HepG2 (cell line): ENCODE results near the gene ZBTB26. TPM values are rescaled to one million over a fixed set of nuclear protein-coding genes. Genes with fewer than 3 reads are reported as not detected.
A peak's percentile ranks its signal among the peaks of the same experiment; 100 is the strongest.

Source experiments
- AGO2 ChIP-seq: fragments of 200-400 bp; formaldehyde crosslinking; optimal IDR thresholded peaks from 2 replicates; pipeline ENCODE3; 2017; ENCODE audit warnings: mild to moderate bottlenecking, low read depth, low read length, moderate library complexity
- BCL6 ChIP-seq: IDR thresholded peaks from 2 replicates; pipeline ENCODE4 v1.6.1; 2016; ENCODE audit warnings: missing genetic modification reagents, missing compliant biosample characterization
- DMAP1 ChIP-seq: IDR thresholded peaks from 2 replicates; pipeline ENCODE4 v1.6.1; 2016
- DR1 ChIP-seq: sonication (generic); formaldehyde crosslinking; IDR thresholded peaks from 2 replicates; pipeline ENCODE4 v1.8.0; 2021; ENCODE audit warnings: mild to moderate bottlenecking, missing genetic modification reagents, inconsistent platforms
- IKZF4 ChIP-seq: sonication (generic); formaldehyde crosslinking; IDR thresholded peaks from 2 replicates; pipeline ENCODE4 v1.5.1; 2020; ENCODE audit warnings: borderline replicate concordance, mild to moderate bottlenecking, low read depth, missing genetic modification reagents; ENCODE audit errors: not compliant biosample characterization
- MAZ ChIP-seq, 2 experiments: sonication (generic) in 1 of 2; formaldehyde crosslinking in 1 of 2; IDR thresholded peaks; 2 replicates each; pipeline versions ENCODE4 v1.5.0 to v1.6.1; 2012 to 2020; ENCODE audit warnings: low read depth in 2 of 2, mild to moderate bottlenecking in 2 of 2, borderline replicate concordance in 1 of 2, improper control_type of control experiment in 1 of 2, low read length in 1 of 2, missing genetic modification reagents in 1 of 2, moderate library complexity in 1 of 2
- MEF2D ChIP-seq: sonication (generic); formaldehyde crosslinking; IDR thresholded peaks from 2 replicates; pipeline ENCODE4 v1.5.1; 2020; ENCODE audit warnings: mild to moderate bottlenecking, missing genetic modification reagents
- MZF1 ChIP-seq: sonication (generic); formaldehyde crosslinking; IDR thresholded peaks from 2 replicates; pipeline ENCODE4 v1.8.1; 2023; ENCODE audit warnings: mild to moderate bottlenecking, missing genetic modification reagents, borderline replicate concordance
- REL ChIP-seq: sonication (generic); formaldehyde crosslinking; conservative IDR thresholded peaks from 2 replicates; pipeline ENCODE4 v1.8.0; 2022; ENCODE audit warnings: mild to moderate bottlenecking, missing genetic modification reagents, moderate library complexity
- SMAD3 ChIP-seq: sonication (generic); formaldehyde crosslinking; IDR thresholded peaks from 2 replicates; pipeline ENCODE4 v1.4.0; 2020; ENCODE audit warnings: missing genetic modification reagents
- XRCC5 ChIP-seq: fragments of 200-400 bp; formaldehyde crosslinking; optimal IDR thresholded peaks from 2 replicates; pipeline ENCODE3; 2017; ENCODE audit warnings: mild to moderate bottlenecking, low read length
- ZNF263 ChIP-seq: sonication (generic); formaldehyde crosslinking; IDR thresholded peaks from 2 replicates; pipeline ENCODE4 v1.4.0; 2020; ENCODE audit warnings: missing genetic modification reagents
- ZNF510 ChIP-seq: sonication (generic); formaldehyde crosslinking; IDR thresholded peaks from 2 replicates; pipeline ENCODE4 v1.4.0; 2020; ENCODE audit warnings: low read depth, mild to moderate bottlenecking, missing genetic modification reagents
- ZSCAN31 ChIP-seq: sonication (generic); formaldehyde crosslinking; IDR thresholded peaks from 2 replicates; pipeline ENCODE4 v1.5.0; 2020; ENCODE audit warnings: low read depth, mild to moderate bottlenecking, missing genetic modification reagents
- polyA plus RNA-seq, 8 experiments: library from polyadenylated mRNA; depleted of rRNA in 3 of 8; stranded (reverse) in 7 of 8; unstranded in 1 of 8; fragments of >200 nt; fragmentation: Illumina TruSeq in 4 of 8; extraction: Trizol in 4 of 8; gene quantifications; 2 replicates each; pipeline versions ENCODE4 v1.2.1 to v1.2.3, GENCODE V29; 2011 to 2016; ENCODE audit warnings: low read depth in 4 of 8, missing spikeins in 1 of 8, mixed read lengths in 1 of 8; ENCODE audit not compliant: insufficient read depth in 1 of 8
- total RNA-seq, 5 experiments: library from RNA; depleted of rRNA; stranded (reverse); fragments of >200 nt; fragmentation: Illumina TruSeq; extraction: Trizol; gene quantifications; 2 replicates each; pipeline ENCODE4 v1.2.3, GENCODE V29; 2016; ENCODE audit warnings: low read depth in 1 of 5
- TF ChIP-seq, protein P1 (sequence below): IDR thresholded peaks from 2 replicates; pipeline ENCODE4 v1.6.1; 2012; ENCODE audit warnings: inconsistent platforms
- TF ChIP-seq, protein P2 (sequence below): sonication (generic); formaldehyde crosslinking; IDR thresholded peaks from 2 replicates; pipeline ENCODE4 v1.4.0; 2020; ENCODE audit warnings: missing genetic modification reagents
- TF ChIP-seq, protein P3 (sequence below): sonication (generic); formaldehyde crosslinking; IDR thresholded peaks from 2 replicates; pipeline ENCODE4 v1.4.0; 2020; ENCODE audit warnings: missing genetic modification reagents, borderline replicate concordance
- TF ChIP-seq, protein P4 (sequence below): IDR thresholded peaks from 2 replicates; pipeline ENCODE4 v1.6.1; 2016; ENCODE audit warnings: low read depth, borderline replicate concordance

The ZBTB26 gene
- total and polyA plus RNA-seq, 2 of the 13 experiments (the other 11 are each of a cell fraction or from before 2014, with no cell fraction given): 4.5 to 8.6 TPM

DNA sequence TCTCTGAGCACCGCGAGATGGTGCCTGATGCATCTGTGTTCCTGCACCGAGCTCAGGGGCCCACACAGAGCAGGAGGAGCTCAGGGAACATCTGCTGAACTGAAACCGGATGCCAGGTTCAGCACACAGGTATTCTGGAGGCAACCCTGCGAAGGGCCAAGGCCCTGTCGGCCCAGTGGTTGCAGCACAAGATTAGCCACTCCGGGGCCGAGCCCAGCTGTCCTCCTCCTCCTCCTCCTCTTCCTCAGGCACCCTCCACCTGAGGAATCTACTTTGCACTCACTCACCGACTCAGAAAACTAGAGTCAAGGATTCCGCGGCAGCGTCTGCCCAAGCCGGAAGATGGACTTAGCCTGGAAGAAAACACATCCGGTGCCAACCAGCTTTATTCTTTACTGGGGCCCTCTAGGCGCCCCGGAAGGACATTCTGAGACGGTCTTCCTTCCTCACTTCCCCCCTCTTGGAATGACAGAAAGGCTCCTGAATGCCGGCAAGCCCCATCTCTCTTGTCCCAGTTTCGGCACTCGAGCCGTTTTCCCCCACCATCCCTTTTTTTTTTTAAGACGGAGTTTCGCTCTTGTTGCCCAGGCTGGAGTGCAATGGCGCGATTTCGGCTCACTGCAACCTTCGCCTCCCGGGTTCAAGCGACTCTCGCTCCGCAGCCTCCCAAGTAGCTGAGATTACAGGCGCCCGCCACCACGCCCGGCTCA is 18.2 kb downstream of the ZBTB26 start, which contains the start of gene ZBTB6 (continued):
- peak; percentile 34 for TF ChIP-seq XRCC5
- TF ChIP-seq ZNF510 (CRISPR knock-in tag): no peak
- no peak for TF ChIP-seq REL (CRISPR knock-in tag)
- peak; percentile 68; the same call in 1 of the 2 replicates for TF ChIP-seq MEF2D (CRISPR knock-in tag)
- TF ChIP-seq IKZF4 (CRISPR knock-in tag): no peak
- TF ChIP-seq ZNF263: peak; percentile 55; the same call in 1 of the 2 replicates
- no peak for TF ChIP-seq MZF1 (CRISPR knock-in tag)
- TF ChIP-seq ZSCAN31 (CRISPR knock-in tag): peak; percentile 77
- TF ChIP-seq MAZ (IDR thresholded peaks at IDR 0.05; ENCODE audit: borderline replicate concordance, low read depth, low read length): no peak
- peak; percentile 65; the same call in 1 of the 2 replicates for TF ChIP-seq MAZ (CRISPR knock-in tag; IDR thresholded peaks at IDR 0.05; ENCODE audit: low read depth)
- TF ChIP-seq, protein P1, sequence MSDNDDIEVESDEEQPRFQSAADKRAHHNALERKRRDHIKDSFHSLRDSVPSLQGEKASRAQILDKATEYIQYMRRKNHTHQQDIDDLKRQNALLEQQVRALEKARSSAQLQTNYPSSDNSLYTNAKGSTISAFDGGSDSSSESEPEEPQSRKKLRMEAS: peak; percentile 67
- peak; percentile 31; the same call in 1 of the 2 replicates for TF ChIP-seq BCL6 (CRISPR knock-in tag)
- TF ChIP-seq DMAP1 (CRISPR knock-in tag): peak; percentile 63
- TF ChIP-seq, protein P2, sequence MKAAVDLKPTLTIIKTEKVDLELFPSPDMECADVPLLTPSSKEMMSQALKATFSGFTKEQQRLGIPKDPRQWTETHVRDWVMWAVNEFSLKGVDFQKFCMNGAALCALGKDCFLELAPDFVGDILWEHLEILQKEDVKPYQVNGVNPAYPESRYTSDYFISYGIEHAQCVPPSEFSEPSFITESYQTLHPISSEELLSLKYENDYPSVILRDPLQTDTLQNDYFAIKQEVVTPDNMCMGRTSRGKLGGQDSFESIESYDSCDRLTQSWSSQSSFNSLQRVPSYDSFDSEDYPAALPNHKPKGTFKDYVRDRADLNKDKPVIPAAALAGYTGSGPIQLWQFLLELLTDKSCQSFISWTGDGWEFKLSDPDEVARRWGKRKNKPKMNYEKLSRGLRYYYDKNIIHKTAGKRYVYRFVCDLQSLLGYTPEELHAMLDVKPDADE: 0 out of 2 replicates have a peak, but pooled peaks have one; percentile 78
- TF ChIP-seq, protein P3, sequence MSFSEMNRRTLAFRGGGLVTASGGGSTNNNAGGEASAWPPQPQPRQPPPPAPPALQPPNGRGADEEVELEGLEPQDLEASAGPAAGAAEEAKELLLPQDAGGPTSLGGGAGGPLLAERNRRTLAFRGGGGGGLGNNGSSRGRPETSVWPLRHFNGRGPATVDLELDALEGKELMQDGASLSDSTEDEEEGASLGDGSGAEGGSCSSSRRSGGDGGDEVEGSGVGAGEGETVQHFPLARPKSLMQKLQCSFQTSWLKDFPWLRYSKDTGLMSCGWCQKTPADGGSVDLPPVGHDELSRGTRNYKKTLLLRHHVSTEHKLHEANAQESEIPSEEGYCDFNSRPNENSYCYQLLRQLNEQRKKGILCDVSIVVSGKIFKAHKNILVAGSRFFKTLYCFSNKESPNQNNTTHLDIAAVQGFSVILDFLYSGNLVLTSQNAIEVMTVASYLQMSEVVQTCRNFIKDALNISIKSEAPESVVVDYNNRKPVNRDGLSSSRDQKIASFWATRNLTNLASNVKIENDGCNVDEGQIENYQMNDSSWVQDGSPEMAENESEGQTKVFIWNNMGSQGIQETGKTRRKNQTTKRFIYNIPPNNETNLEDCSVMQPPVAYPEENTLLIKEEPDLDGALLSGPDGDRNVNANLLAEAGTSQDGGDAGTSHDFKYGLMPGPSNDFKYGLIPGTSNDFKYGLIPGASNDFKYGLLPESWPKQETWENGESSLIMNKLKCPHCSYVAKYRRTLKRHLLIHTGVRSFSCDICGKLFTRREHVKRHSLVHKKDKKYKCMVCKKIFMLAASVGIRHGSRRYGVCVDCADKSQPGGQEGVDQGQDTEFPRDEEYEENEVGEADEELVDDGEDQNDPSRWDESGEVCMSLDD (CRISPR knock-in tag): no peak
- peak; percentile 51 for TF ChIP-seq AGO2
- peak; percentile 45; the same call in 1 of the 2 replicates for TF ChIP-seq SMAD3 (CRISPR knock-in tag)
- peak; percentile 51 for TF ChIP-seq DR1 (CRISPR knock-in tag)
- TF ChIP-seq, protein P4, sequence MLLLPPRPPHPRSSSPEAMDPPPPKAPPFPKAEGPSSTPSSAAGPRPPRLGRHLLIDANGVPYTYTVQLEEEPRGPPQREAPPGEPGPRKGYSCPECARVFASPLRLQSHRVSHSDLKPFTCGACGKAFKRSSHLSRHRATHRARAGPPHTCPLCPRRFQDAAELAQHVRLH (CRISPR knock-in tag): peak; percentile 57; the same call in 1 of the 2 replicates
